NK-92 (cell line): ENCODE results near the gene ENTR1.
A peak's percentile ranks its signal among the peaks of the same experiment; 100 is the strongest.

ENCODE experiments used
- DNase-seq: peaks from one replicate; lab custom pipeline; 2025; ENCODE audit not compliant: unreplicated experiment; lab: John Stamatoyannopoulos, UW

ENTR1 gene

DNA sequence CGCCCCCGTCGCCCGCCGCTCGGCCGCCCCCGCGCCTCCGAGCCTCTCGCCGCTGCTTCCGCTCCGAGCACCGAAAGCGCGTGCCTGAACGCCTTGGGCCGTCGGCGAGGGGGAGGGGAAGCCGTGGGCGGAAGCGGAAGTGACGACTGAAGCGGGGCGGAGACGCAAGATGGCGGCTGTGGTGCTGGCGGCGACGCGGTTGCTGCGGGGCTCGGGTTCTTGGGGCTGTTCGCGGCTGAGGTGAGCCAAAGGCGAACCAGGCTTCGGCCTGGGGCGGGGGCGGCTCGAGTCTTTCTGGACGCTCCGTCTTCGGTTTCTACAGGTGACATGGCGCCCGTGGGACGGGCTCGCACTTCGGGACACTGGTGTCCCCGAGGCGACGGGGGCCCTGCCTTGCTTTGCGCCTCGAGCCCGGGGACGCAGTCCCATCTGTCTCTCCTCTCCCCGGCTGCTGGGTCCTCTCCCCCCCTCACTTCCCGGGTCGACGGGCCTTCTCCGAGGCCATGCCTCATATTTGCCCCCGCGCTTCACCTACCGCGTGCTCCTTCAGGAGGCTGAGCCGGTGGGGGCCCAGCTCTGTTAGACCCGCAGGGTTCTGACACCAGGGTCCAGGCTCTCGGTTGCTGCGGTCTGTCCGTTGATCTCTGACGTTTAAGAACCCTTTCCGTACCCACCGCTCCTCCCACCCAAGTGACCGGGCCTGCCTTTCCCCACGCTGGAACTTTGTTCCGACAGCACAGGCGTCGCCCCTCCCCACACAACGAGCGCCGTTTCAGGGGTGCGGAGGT lies at the start of gene ENTR1, which contains the start of gene PMPCA:
Gene ENTR1 (minus strand): TSS at position 115 of the 788 bp plus-strand sequence. CDS start 217 bp downstream, outside the sequence.
Gene PMPCA (plus strand): TSS at position 159 of the 788 bp plus-strand sequence. CDS start 11 bp downstream, at position 170.
- peak; percentile 60 for DNase-seq

DNA sequence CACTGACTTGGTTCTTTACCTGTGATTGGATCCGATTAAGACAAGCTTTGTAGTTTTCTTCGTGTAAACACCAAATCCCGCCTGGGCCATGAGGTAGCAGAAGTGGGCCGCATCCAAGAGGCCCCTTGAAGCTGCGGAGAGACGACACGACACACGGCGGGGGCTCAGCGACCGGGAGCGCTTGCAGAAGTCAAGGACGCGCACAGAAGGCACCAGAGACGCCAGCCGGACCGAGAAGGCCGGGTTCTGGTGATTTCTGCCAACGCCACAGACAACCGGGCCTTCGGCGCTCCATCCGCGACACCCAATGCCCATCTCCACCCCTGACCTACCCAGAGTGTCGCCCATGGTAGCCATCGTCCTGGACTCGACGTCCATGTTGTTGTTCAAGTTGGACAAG lies 49.0 kb upstream of the ENTR1 start:
- no peak for DNase-seq

DNA sequence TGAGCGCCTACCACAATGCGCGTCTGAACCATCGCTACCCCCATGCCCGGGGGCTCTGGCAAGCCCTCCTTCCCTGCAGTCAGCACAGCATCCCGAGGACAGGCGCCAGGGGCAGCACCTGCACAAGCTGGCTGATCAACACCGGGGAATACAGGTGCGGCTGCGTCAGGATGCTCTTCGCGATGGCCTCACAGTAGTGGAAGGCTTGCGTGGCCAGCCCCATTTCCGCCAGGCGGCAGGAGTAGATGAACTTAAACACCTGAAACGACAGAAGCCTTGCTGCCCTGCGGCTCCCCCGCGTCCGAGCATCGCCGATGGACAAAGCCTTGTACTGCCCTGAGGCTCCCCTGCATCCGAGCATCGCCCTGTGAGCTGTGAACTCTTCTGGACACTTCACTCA lies 46.9 kb upstream of the ENTR1 start:
- DNase-seq, result no peak

DNA sequence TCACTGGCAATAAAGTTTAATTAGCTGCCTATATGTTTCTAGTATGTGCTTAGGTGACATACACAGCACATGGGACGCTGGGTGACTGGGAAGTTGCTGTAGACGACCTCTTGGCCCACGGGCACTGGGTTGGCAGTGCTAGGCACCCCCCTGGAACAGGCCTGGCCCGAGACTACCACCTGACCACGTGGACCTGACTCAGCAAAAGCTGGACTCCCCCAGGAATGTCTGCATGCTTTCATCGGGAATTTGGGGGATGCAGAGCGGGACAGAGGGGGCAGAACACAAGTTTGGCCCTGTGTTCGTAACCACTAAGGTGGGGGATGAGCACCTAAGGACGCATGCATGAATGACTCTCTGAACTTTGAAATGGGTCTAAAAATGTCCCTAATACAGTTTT lies 45.8 kb upstream of the ENTR1 start:
- no peak for DNase-seq

- no peak for DNase-seq
Observed at GRCh38 chr9:136455043-136456002, 44.9 kb upstream of the ENTR1 start.

DNA sequence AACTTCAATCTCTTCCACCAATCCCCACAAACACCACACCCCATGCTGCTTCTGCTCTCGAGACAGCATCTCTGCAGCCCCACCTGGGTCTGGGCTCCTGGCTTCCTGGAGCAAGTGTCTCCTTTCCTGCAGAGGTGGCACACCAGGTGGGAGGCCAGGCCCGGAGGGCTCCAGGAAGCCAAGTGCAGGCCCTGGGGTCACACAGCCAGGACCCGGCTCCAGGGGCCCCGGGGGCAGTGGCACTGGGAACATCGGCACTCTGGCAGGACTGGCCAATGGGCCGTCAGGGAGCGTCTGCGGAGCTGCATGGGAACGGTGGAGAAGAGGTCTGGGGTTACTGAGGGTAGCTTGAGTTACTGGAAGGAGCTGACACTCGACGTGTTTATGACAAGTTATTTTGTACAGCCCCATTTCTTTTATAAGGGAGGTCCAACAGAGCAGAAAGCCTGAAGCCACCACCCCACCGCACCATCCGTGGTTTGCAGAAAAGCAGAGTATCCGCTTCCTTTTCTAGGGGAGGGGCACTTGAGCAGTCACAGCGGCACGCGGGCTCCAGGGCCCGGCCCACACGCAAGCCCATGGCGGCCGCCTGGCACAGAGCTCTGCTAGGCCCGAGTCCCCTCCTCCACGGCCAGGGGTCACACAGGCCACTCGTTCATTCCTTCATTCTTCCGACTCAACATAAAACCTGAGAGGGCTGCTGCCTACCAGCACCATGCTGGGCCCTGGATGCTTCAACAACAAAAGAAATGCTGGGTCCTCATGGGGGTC lies 43.8 kb upstream of the ENTR1 start:
- DNase-seq, result no peak

- no peak for DNase-seq
Observed at GRCh38 chr9:136453326-136453725, 42.9 kb upstream of the ENTR1 start.

DNA sequence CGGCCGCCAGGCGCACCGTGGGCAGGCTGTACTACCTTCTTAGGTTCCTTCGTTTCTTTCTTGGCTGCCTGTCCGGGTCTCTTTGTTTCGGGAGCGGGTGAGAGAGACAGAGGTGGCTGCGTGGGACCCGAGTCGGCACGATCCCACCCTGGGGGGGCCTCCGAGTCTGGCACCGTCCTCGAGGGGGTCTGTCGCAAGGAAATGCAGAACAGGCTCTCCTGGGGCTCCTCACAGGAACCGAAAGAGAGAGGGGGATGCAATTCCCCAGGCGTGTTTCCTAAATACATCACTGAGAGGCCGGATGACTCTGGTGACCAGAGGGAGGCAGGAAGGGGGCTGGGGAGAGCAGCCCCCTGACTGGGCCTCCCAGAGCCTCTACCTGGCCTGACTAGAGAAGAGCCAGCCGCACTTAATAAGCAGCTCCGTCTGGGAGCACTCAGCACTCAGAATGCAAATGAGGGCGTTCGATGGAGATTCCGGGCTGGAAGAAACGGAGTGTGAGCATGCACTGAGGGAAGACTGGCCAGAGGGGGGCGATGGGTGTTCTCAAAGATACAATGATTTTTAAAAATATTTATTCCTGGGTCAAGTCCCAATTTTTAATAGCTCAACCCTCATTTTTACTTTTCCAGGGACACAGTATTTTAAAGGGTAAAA lies 40.9 kb upstream of the ENTR1 start:
- DNase-seq, result no peak

- no peak for DNase-seq
Observed at GRCh38 chr9:136448655-136449054, 38.2 kb upstream of the ENTR1 start.

- DNase-seq, result no peak
Observed at GRCh38 chr9:136447173-136447778, 36.9 kb upstream of the ENTR1 start.

DNA sequence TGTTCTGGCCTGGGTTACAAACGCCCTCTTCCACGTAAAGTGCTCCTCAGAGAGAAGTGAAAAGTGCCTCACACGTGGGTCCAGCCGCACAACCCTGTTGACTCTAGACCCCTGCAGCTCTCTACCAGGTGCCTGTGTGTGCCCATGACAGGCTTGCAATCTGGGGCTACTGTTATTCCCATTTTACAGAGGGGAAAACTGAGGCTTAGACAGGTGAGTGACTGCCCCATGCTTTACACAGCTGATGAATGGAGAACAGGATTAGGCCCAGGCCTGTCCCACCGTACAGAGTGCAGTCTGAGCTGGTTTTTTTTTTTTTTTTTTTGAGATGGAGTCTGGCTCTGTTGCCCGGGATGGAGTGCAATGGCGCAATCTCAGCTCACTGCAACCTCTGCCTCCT lies 35.4 kb upstream of the ENTR1 start:
- no peak for DNase-seq

DNA sequence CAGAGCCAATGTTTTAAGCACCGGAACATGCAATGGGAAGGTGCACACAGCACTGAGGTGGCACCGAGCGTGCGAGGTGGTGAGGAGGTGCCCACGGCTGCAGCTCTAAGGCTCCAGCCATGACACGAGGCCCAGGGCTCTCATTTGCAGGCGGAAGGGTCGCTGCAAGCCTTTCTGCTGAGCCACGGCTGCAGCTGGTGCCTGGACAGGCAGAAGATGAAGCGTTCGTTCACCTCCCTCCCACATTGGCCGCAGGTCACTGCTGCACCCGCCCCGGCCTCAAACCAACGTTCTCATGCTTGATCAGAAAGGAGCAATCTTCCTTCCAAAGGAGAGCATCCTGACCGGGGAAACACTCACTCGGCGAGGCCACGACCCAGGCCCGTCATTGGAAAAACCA lies 33.7 kb upstream of the ENTR1 start:
- no peak for DNase-seq

GRCh38 chr9:136443687-136444086 lies 33.3 kb upstream of the ENTR1 start:
- no peak for DNase-seq

GRCh38 chr9:136443087-136443486 lies 32.7 kb upstream of the ENTR1 start:
- DNase-seq, result no peak

DNA sequence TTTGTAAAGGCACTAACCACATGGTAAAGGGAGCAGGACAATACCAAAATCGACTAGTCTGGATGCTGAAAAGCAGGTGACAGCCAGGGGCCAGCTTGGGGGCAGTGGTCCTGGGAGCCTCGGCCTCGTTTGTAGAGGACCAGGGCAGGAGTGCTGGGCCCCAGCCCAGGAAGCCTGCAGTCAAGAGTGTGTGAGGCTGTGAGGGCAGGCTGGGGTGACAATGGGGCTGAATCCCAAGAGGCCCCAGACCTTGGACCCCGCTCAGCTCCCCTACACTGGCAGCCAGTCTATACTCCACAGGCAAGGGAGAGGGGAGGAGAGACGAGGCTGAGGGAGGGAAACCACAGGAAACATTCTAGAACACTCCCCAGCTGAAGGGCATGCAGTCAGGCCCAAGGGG lies 31.9 kb upstream of the ENTR1 start:
- no peak for DNase-seq

GRCh38 chr9:136441681-136442245 lies 31.3 kb upstream of the ENTR1 start:
- no peak for DNase-seq

DNA sequence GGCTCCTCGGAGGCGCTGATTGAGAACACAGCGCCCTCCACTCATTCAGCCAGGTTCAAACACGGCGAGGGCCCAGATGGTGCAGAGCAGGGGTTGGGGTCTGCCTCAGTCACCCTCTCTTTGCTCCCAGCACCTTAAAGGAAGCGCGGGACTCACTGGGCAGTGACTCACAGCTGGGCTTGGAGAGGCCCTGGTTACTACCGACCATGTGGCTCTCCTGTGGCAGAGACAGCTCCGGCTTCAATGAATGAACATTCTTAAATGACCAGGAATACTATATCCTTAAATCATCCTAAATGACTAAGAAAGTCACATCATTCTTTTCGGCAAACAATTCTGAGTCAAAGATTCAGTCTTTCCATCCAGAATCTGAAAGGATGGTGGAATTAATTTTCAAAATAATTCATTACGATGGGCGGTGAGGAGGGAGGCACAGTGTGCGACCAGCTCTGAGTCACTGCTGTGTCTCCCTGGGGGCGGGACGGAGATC lies 30.8 kb upstream of the ENTR1 start:
- DNase-seq, result no peak

GRCh38 chr9:136439481-136440408 lies 29.3 kb upstream of the ENTR1 start, which contains the start of gene INPP5E:
Gene INPP5E, minus strand, starts transcription at chr9:136439845. Its CDS starts 426 bp downstream, at chr9:136439419.
- DNase-seq, result no peak
